ENCODE data around the gene PFKFB2. TPM values are rescaled to one million over a fixed set of nuclear protein-coding genes. Genes with fewer than 3 reads are reported as not detected.

The PFKFB2 gene
- total RNA-seq, 1 experiment from 2014 or later: 35.6 TPM

GRCh38 chr1:207009945-207010344, 43.1 kb upstream of the PFKFB2 start:
- no peak for DNase-seq (ENCODE audit: low read depth, low spot score)
- no peaks in the 10 kb centered on the region for H3K36me3 ChIP-seq (ENCODE audit: control insufficient read depth, insufficient read depth, low read length)
- H3K27ac ChIP-seq (ENCODE audit: low read length): no peak overlapping the region
- no peak for ATAC-seq
- no TSS peak for BruUV-seq (replicated peaks)
- H3K27me3 ChIP-seq (ENCODE audit: control insufficient read depth, insufficient read depth, low read length): peaks cover 13% of the 10 kb centered on the region
- no peaks in the 10 kb centered on the region for H3K9me3 ChIP-seq (ENCODE audit: control insufficient read depth, insufficient read depth, low read depth, low read length)
- POLR2A ChIA-PET: no interaction called here
- H3K4me3 ChIP-seq (ENCODE audit: low read depth in 2 of 2, low read length in 2 of 2): no peak overlapping the region
- intact Hi-C loops (cut with micrococcal nuclease; ENCODE audit: unreplicated experiment) (no loop called here), in situ Hi-C loops (cut with HindIII; ENCODE audit: low pct_unique_long_range_greater_than_20kb, low sequenced_read_pairs) (no loop called here)
- no peaks in the 10 kb centered on the region for H3K4me1 ChIP-seq (ENCODE audit: control insufficient read depth, insufficient read depth, low read length)
- CTCF ChIA-PET: interaction anchor here (0.6 kb wide), 1 partner anchor 321 kb away, joined by 3 read pairs; no protein-coding TSS in a partner anchor
- TF ChIP-seq CTCF (IDR thresholded peaks at IDR 0.05): no peak
- TF ChIP-seq REST (IDR thresholded peaks at IDR 0.05; ENCODE audit: insufficient read depth in 1 of 2, low read depth in 2 of 2, low read length in 1 of 2): no peak

GRCh38 chr1:207010726-207011125, 42.3 kb upstream of the PFKFB2 start:
- peaks cover 13% of the 10 kb centered on the region for H3K27me3 ChIP-seq (ENCODE audit: control insufficient read depth, insufficient read depth, low read length)
- DNase-seq (ENCODE audit: low read depth, low spot score) (no peak), ATAC-seq (no peak)
- ChIA-PET POLR2A (interaction anchor here (0.7 kb wide), 1 partner anchor 37 kb away, joined by 4 read pairs; no protein-coding TSS in a partner anchor), CTCF (no interaction called here)
- H3K9me3 ChIP-seq (ENCODE audit: control insufficient read depth, insufficient read depth, low read depth, low read length): no peaks in the 10 kb centered on the region
- TF ChIP-seq SIN3A (IDR thresholded peaks at IDR 0.05; ENCODE audit: borderline replicate concordance, insufficient read depth, low read depth, low read length) (no peak), TCF7L2 (IDR thresholded peaks at IDR 0.05; ENCODE audit: low read depth, low read length) (no peak), REST (IDR thresholded peaks at IDR 0.05; ENCODE audit: insufficient read depth in 1 of 2, low read depth in 2 of 2, low read length in 1 of 2) (no peak), CTCF (IDR thresholded peaks at IDR 0.05) (no peak), POLR2AphosphoS5 (IDR thresholded peaks at IDR 0.05; ENCODE audit: low read depth, low read length) (no peak)
- in situ Hi-C loops (cut with HindIII; ENCODE audit: low pct_unique_long_range_greater_than_20kb, low sequenced_read_pairs): no loop called here
- no peak overlapping the region for H3K27ac ChIP-seq (ENCODE audit: low read length)
- no peaks in the 10 kb centered on the region for H3K4me1 ChIP-seq (ENCODE audit: control insufficient read depth, insufficient read depth, low read length)
- H3K36me3 ChIP-seq (ENCODE audit: control insufficient read depth, insufficient read depth, low read length): no peaks in the 10 kb centered on the region
- BruUV-seq (replicated peaks): no TSS peak
- intact Hi-C loops (cut with micrococcal nuclease; ENCODE audit: unreplicated experiment): no loop called here
- no peak overlapping the region for H3K4me3 ChIP-seq (ENCODE audit: low read depth in 2 of 2, low read length in 2 of 2)
